GM19468 (cell line): ENCODE results near the gene RBM24.
"Not testable (repeated sequence)": the region's sequence is repeated elsewhere in the genome, so short reads cannot be mapped to it uniquely, and the experiment has no call there.

ENCODE experiments used
- ATAC-seq: cut with Tn5 transposase; IDR thresholded peaks from one replicate; pipeline ENCODE4 v1.9.1; 2021; ENCODE audit warnings: mild to moderate bottlenecking, moderate library complexity, moderate number of reproducible peaks; ENCODE audit not compliant: unreplicated experiment; ENCODE audit errors: extremely low read depth

RBM24 gene

GRCh38 chr6:17283074-17283473, 1.9 kb downstream of the RBM24 start:
- ATAC-seq: no peak

DNA sequence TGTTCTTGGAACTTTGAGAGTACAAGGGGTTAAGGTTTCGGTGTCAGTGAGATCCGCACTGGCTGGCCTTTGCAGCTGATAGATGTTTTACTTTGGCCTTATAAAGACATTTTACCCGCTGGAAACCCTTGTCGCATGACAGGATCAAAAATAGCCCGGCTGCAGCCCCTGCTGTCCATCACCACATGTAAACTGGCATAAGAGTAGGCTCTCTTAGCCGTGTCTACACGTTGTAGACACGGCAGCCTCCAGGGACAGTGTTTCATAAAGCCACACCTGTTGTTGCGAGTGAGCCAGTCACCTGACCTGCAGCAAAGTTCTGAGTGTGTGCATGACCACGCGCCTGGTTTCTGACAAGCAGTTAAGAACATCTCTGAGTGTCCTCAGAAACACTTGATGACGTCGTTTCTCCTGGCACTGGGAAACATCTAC, 8.5 kb downstream of the RBM24 start:
- no peak for ATAC-seq

DNA sequence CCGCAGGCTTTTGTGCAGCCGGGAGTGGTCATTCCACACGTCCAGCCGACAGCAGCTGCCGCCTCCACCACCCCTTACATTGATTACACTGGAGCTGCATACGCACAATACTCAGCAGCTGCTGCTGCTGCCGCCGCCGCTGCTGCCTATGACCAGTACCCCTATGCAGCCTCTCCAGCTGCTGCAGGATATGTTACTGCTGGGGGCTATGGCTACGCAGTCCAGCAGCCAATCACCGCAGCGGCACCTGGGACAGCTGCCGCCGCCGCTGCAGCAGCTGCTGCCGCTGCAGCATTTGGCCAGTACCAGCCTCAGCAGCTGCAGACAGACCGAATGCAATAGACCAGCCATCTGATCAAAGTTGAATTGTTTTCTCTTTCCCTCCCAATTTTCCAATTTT, 10.6 kb downstream of the RBM24 start:
- ATAC-seq: no peak

DNA sequence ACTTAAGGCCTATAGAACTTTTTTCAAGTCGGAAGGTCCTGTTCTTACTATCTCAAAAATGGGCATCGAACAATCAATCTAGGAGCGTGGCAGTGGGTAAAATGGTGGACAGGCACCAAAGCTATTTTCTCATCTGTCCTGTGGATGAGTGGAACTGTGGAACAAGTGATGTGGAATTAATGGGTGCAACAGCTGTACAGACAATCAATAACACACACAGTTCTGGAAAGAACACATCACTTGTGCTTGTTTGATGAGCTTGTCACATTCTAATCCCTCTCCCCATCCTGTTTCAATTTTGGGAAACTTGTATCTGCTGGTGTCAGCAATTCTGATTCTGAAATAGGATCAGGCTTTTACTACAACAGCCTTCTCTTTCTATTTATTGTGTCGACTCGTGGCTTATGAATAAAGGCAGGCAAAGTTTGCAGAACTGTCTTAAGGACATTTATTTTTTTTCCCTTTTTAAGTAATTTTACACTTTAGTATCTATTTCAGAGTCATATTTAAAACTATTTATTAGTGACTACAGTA, 11.5 kb downstream of the RBM24 start:
- no peak for ATAC-seq

DNA sequence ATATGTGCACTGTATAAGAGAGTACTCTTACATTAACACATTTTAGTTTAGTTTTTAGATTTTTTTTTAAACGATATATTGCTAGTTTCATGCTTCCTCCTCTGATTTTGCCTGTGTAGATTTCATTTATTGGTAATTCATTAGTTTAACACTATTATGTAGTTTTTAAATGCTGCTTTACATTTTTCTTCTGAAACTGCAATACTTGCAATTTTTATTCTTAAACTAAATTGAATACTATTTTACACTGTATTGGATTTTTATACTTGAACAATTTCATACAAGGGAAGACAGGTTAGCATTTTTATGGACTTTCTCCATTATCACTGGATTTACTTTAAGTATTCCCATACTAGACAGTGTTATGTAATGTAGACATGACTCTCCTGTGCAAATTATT, 12.2 kb downstream of the RBM24 start:
- ATAC-seq: no peak

GRCh38 chr6:17297271-17298080, 16.3 kb downstream of the RBM24 start:
- ATAC-seq: no peak

- no peak for ATAC-seq
Observed at GRCh38 chr6:17298257-17298656, 17.1 kb downstream of the RBM24 start.

DNA sequence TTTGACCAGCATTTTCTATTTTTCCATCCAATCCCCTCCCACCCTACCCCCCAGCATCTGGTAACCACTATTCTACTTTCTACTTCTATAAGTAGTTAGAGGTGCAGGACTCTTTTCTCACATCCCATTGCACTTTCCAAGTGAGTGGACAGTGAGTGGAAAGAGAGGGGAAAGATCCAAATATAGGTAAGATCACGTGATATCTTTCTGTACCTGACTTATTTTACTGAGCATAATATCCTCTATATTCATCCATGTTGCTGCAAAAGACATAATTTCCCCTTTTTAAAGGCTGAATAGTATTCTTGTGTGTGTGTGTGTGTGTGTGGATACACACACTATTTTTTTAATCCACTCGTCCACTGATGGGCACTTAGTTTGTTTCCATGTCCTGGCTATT, 18.1 kb downstream of the RBM24 start:
- ATAC-seq: no peak

DNA sequence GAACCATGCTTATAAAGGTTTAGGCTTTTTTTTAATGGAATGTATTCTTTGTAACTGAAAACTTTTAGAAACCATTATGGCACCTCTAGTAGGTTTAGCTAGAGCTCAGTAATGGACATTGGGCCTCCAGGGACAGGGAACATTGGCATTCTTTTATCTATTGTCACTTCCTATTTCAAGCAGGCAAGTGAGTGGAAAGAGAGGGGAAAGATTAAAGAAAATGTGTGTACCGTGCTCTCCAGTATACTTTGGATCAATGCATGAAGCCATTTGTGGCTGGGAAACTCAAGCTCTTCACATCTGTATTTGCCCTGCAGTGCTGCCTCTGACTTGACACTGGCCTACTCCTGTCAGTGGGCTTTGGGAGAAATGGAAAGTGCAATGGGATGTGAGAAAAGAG, 18.6 kb downstream of the RBM24 start:
- no peak for ATAC-seq

DNA sequence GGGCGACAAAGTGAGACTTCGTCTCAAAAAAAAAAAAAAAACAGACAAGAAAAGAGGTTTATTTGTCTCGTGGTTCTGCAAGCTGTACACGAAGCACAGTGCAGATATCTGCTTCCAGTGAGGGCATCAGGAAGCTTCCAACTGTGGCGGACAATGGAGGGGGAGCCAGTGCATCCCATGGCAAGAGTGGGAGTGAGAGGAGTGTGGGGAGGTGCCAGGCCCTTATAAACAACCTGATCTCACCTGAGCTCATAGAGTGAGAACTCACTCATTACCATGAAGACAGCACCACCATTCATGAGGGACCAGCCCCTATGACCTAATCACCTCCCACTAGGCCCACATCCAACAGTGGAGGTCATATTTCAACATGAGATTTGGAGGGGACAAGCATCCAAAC, 19.5 kb downstream of the RBM24 start:
- no peak for ATAC-seq

- ATAC-seq: no peak
Observed at GRCh38 chr6:17303444-17303843, 22.3 kb downstream of the RBM24 start.

GRCh38 chr6:17305219-17306001, 24.2 kb downstream of the RBM24 start:
- ATAC-seq: no peak

DNA sequence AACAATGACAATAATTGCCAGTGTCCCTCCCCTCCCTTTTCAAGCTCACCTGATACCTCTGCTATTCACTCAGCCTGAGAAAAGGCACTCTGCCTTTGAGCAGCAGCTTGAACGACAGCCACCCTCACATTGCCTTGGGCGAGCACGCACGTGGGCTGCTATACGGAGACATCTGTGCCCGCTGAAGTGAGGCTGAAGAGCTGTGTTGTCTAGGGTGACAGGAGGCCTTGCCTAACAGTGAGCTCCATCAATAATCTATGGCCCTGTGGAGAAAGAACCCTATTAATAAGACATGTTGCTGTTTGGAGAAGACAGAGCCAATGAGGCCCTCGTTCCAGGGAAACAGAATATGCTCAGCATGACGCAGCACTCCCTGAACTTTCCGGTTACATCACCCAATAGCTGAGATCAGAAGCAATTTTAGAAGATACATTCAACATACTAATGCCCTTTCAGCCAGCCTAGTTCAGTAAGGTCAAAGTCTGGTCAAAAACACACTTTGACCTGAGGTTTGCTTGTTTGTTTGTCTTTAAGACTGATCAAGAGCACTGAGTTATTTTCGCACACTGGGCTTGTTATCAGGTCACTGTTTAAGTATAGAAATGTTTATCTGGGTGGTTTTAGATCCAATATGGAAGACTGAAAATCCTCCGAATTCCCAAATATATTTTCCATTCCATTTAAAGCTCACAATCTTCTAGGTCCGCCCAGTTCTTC, 30.6 kb downstream of the RBM24 start:
- no peak for ATAC-seq

GRCh38 chr6:17313238-17313637, 32.1 kb downstream of the RBM24 start:
- not testable (repeated sequence) for ATAC-seq

- no peak for ATAC-seq
Observed at GRCh38 chr6:17313971-17314370, 32.8 kb downstream of the RBM24 start.

- ATAC-seq: no peak
Observed at GRCh38 chr6:17315262-17315661, 34.1 kb downstream of the RBM24 start.

- no peak for ATAC-seq
Observed at GRCh38 chr6:17318435-17319165, 37.4 kb downstream of the RBM24 start.

- ATAC-seq: not testable (repeated sequence)
Observed at GRCh38 chr6:17320266-17320665, 39.1 kb downstream of the RBM24 start.

DNA sequence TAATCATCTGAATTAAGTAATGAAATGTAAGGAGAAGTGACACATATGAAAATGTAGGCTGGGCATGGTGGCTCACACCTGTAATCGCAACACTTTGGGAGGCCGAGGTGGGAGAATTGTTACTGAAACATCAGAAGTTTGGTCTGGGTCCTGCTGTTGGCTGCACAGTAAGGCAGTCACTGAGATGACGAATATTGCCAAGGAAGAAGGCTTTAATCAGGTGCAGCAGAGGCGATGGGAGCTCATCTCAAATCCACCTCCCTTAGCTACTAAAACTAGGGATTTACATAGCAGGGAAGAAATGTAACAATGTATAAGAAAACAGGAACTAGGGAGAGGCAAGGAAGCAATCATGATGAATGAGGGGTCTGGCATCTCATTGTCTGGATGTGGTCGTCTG, 50.1 kb downstream of the RBM24 start:
- no peak for ATAC-seq

- no peak for ATAC-seq
Observed at GRCh38 chr6:17334265-17334664, 53.1 kb downstream of the RBM24 start.
